ENCODE data around the gene ZCCHC24. TPM values are rescaled to one million over a fixed set of nuclear protein-coding genes. Genes with fewer than 3 reads are reported as not detected.
A peak's percentile ranks its signal among the peaks of the same experiment; 100 is the strongest.

ZCCHC24 gene
- total RNA-seq, 1 experiment from 2014 or later, result 3.8 TPM

- no peaks in the 10 kb centered on the region for H3K23me2 ChIP-seq (ENCODE audit: insufficient read length, low read depth, low read length, poor library complexity, severe bottlenecking)
- H2AFZ ChIP-seq (ENCODE audit: low read length), result no peak overlapping the region
- no peak overlapping the region for H3T11ph ChIP-seq (ENCODE audit: low read length)
- H2BK15ac ChIP-seq (ENCODE audit: low read depth, low read length), result no peak overlapping the region
- TF ChIP-seq CTCF (conservative IDR thresholded peaks at IDR 0.05), result no peak
- no peak overlapping the region for H3K14ac ChIP-seq (ENCODE audit: insufficient read depth, low read length)
- DNase-seq, result peak; percentile 15
- WGBS (ENCODE audit: extremely low coverage, insufficient read length, low lambda C conversion rate), result no CpG with 5 or more reads among the region's 11 CpGs
- no peak overlapping the region for H2BK20ac ChIP-seq (ENCODE audit: low read depth, low read length, poor library complexity, severe bottlenecking)
- H3K27ac ChIP-seq (ENCODE audit: insufficient read length, low read depth, low read length), result no peak overlapping the region
- no peak overlapping the region for H3K4me3 Mint-ChIP-seq
- no peak overlapping the region for H4K8ac ChIP-seq (replicated peaks; ENCODE audit: insufficient read length, low read depth, low read length)
- H3K79me1 ChIP-seq (ENCODE audit: insufficient read depth, low read depth, low read length, poor library complexity, severe bottlenecking), result no peaks in the 10 kb centered on the region
- no peaks in the 10 kb centered on the region; a peak in 2 of 7 replicates for H3K36me3 Mint-ChIP-seq (ENCODE audit: insufficient read depth in 1 of 3, low read depth in 3 of 3)
- H3K27me3 Mint-ChIP-seq (ENCODE audit: low read depth), result peaks cover 3% of the 10 kb centered on the region
- H4K91ac ChIP-seq (ENCODE audit: insufficient read length, low read depth, low read length), result no peak overlapping the region
- H2AK5ac ChIP-seq (ENCODE audit: insufficient read length, low read length), result no peak overlapping the region
- no peak overlapping the region for H2BK12ac ChIP-seq (ENCODE audit: insufficient read length, low read depth, low read length)
- H2BK120ac ChIP-seq (ENCODE audit: low read depth, low read length, poor library complexity, severe bottlenecking), result no peak overlapping the region
- H3K9ac ChIP-seq (ENCODE audit: extremely low read depth, insufficient read length, low read length), result no peak overlapping the region
- H3K9me3 Mint-ChIP-seq, result no peaks in the 10 kb centered on the region
- H3K27ac Mint-ChIP-seq, result no peak overlapping the region; a peak in 1 of 7 replicates
- no peak overlapping the region for H4K5ac ChIP-seq (ENCODE audit: insufficient read length, low read depth, low read length)
- H2BK5ac ChIP-seq (ENCODE audit: insufficient read length, low read length), result no peak overlapping the region
- no peak overlapping the region for H3K4me2 ChIP-seq (ENCODE audit: insufficient read depth, insufficient read length, low read length)
- no peaks in the 10 kb centered on the region for H3K9me3 ChIP-seq (ENCODE audit: control insufficient read depth, low read depth, low read length)
- H3K4me1 Mint-ChIP-seq, result peaks cover 0 to 3% of the 10 kb centered on the region in 2 experiments; a peak in 1 of 4 replicates
- no peak overlapping the region for H3K23ac ChIP-seq (ENCODE audit: insufficient read length, low read depth, low read length)
- no peaks in the 10 kb centered on the region for H3K79me2 ChIP-seq (ENCODE audit: insufficient read depth, low read length)
- H3K56ac ChIP-seq (ENCODE audit: insufficient read length, low read depth, low read length), result no peak overlapping the region
- no peak overlapping the region for H3K18ac ChIP-seq (ENCODE audit: insufficient read length, low read depth, low read length)
- no peaks in the 10 kb centered on the region for H3K4me1 ChIP-seq (ENCODE audit: insufficient read depth, low read length)
- no peak overlapping the region for H3K4ac ChIP-seq (ENCODE audit: low read depth, low read length)
- H3K27me3 ChIP-seq (ENCODE audit: insufficient read depth, low read length), result no peaks in the 10 kb centered on the region
- H4K20me1 ChIP-seq (ENCODE audit: control insufficient read depth, insufficient read depth, insufficient read length), result no peaks in the 10 kb centered on the region
Observed at GRCh38 chr10:79387974-79388850, 57.2 kb downstream of the ZCCHC24 start.
